Ishikawa (cell line): ENCODE results near the gene ITSN2.

Experiments used
- CREB1 ChIP-seq: IDR thresholded peaks from 2 replicates; pipeline ENCODE4 v1.6.1; 2012; ENCODE audit warnings: low read depth
- EGR1 ChIP-seq: IDR thresholded peaks from 2 replicates; pipeline ENCODE4 v1.6.1; 2012
- EP300 ChIP-seq: IDR thresholded peaks from 2 replicates; pipeline ENCODE4 v1.6.1; 2012; ENCODE audit warnings: borderline replicate concordance
- FOXM1 ChIP-seq: IDR thresholded peaks from 2 replicates; pipeline ENCODE4 v1.6.1; 2012; ENCODE audit warnings: low read depth, borderline replicate concordance
- MAX ChIP-seq: IDR thresholded peaks from 2 replicates; pipeline ENCODE4 v1.6.1; 2012
- NFIC ChIP-seq: IDR thresholded peaks from 2 replicates; pipeline ENCODE4 v1.6.1; 2012
- RAD21 ChIP-seq: IDR thresholded peaks from 2 replicates; pipeline ENCODE4 v1.6.1; 2012; ENCODE audit warnings: low read depth
- TAF1 ChIP-seq: IDR thresholded peaks from 2 replicates; pipeline ENCODE4 v1.6.1; 2012; ENCODE audit warnings: low read depth, mild to moderate bottlenecking
- USF1 ChIP-seq: IDR thresholded peaks from 2 replicates; pipeline ENCODE4 v1.6.1; 2012
- YY1 ChIP-seq: IDR thresholded peaks from 2 replicates; pipeline ENCODE4 v1.6.1; 2012; ENCODE audit warnings: low read depth
- ZBTB7A ChIP-seq: IDR thresholded peaks from 2 replicates; pipeline ENCODE4 v1.6.1; 2012; ENCODE audit warnings: low read depth
- TF ChIP-seq, protein P1 (sequence below): IDR thresholded peaks from 2 replicates; pipeline ENCODE4 v1.6.1; 2012; ENCODE audit warnings: low read depth, mild to moderate bottlenecking

DNA sequence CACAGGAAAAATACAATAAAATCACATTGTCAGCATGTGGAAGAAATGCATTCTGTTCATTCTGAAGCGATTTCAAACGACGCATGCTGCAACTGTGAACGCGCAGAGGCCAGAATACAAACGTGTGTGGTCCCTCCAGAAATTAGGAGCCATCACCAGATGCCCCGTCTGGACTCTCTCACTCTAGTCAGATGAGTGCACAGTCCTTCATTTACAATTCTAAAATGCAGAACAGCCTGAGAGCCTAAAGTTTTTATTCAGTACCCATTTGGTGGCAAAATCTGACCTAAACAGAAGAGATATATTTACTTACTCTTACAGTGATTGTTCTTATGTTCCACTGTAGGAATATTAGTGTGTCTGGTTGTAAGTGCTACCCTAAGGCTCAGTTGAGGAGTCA is 148.9 kb downstream of the ITSN2 start:
- TF ChIP-seq TAF1 (no peak), EGR1 (no peak), NFIC (no peak), CREB1 (no peak), MAX (no peak), FOXM1 (no peak), RAD21 (no peak), EP300 (no peak), ZBTB7A (no peak), YY1 (no peak), USF1 (no peak)
- TF ChIP-seq, protein P1, sequence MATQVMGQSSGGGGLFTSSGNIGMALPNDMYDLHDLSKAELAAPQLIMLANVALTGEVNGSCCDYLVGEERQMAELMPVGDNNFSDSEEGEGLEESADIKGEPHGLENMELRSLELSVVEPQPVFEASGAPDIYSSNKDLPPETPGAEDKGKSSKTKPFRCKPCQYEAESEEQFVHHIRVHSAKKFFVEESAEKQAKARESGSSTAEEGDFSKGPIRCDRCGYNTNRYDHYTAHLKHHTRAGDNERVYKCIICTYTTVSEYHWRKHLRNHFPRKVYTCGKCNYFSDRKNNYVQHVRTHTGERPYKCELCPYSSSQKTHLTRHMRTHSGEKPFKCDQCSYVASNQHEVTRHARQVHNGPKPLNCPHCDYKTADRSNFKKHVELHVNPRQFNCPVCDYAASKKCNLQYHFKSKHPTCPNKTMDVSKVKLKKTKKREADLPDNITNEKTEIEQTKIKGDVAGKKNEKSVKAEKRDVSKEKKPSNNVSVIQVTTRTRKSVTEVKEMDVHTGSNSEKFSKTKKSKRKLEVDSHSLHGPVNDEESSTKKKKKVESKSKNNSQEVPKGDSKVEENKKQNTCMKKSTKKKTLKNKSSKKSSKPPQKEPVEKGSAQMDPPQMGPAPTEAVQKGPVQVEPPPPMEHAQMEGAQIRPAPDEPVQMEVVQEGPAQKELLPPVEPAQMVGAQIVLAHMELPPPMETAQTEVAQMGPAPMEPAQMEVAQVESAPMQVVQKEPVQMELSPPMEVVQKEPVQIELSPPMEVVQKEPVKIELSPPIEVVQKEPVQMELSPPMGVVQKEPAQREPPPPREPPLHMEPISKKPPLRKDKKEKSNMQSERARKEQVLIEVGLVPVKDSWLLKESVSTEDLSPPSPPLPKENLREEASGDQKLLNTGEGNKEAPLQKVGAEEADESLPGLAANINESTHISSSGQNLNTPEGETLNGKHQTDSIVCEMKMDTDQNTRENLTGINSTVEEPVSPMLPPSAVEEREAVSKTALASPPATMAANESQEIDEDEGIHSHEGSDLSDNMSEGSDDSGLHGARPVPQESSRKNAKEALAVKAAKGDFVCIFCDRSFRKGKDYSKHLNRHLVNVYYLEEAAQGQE = no peak
